NCI-H128 (cell line): ENCODE results near the gene ENTPD5.

Experiments used
- DNase-seq: peaks from one replicate; lab custom pipeline; 2025; ENCODE audit not compliant: unreplicated experiment; lab: John Stamatoyannopoulos, UW

ENTPD5 gene, protein sequence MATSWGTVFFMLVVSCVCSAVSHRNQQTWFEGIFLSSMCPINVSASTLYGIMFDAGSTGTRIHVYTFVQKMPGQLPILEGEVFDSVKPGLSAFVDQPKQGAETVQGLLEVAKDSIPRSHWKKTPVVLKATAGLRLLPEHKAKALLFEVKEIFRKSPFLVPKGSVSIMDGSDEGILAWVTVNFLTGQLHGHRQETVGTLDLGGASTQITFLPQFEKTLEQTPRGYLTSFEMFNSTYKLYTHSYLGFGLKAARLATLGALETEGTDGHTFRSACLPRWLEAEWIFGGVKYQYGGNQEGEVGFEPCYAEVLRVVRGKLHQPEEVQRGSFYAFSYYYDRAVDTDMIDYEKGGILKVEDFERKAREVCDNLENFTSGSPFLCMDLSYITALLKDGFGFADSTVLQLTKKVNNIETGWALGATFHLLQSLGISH

DNA sequence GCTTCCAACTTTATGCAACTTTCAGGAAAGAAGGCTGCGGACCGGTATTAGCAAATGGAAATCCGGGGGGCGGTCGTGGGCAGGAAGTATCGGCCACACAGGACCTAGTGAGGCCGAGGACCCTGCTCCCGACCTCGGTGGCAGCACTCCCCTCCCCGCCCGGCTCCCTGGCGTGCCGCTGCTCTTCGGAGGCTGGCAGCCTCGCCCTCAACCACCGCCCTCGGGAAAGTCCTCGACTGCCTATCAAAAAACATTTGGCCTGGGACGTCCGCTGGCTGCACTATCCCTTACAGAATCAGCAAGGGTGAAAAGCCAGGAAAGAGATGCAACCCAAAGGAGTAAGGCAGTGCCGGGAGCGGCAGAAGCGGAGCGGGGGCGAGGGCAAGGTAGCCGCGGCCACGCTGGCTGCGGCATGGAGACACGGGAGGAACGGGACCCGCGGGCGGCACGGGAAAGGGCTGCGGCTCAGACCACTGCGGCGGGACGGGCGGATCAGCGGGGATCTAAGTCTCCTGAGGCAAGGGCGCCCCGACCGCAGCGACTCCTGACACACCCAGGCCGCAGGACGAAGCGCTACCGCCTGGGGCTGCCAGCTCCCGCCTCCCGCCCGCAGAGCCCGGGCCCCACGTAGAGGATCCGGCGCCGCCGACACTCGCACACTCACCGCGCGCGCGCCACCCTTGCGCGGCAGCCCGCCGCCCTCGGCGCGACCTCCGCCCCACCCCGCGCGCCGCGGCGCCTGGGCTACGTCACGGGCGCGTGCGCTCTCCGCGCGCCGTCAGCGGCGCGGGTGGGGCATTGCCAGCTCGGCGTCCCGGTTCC is at the start of gene ENTPD5, which contains the start of gene BBOF1:
ENTPD5 (minus strand) TSS at position 703 of the 822 bp plus-strand sequence. CDS start 31,186 bp downstream, outside the sequence.
BBOF1 (plus strand) TSS at position 764 of the 822 bp plus-strand sequence. CDS start 130 bp downstream, outside the sequence.
- peak; percentile 43 for DNase-seq

DNA sequence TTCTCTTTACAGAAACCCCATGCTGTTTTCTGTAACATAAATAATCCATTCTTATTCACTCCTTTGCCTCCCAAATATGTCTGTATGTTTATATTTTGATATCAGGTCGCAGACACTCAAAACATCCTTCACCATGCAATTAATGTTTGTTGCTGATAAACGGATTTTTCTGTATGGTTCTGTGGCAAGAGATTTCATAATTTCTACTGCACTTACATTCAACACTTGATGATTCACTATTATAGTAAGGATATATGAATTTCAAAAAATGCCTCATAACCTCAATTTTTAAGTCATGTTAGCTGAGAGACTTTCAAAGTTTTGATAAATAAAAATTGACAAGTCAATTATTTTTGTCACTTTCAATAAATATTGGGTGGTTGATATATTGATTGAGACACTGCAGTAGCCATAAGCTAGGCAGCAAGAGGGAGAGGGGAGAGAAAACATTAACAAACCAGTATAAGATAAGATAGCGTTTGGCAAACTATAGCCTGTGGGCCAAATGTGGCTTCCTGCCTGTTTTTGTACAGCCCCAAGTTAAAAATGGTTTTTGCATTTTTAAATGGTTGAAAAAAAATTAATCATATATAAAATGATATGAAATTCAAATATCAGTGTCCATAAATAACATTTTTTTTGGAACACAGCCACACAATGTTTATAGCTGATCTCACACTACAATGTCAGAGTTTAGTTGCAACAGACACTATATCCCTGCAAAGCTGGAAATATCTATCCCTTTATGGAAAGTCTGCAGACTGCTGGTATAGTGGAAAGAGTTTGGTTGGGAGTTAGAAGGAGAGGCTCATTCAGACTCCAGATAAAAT is 46.9 kb upstream of the ENTPD5 start:
- DNase-seq: no peak

DNA sequence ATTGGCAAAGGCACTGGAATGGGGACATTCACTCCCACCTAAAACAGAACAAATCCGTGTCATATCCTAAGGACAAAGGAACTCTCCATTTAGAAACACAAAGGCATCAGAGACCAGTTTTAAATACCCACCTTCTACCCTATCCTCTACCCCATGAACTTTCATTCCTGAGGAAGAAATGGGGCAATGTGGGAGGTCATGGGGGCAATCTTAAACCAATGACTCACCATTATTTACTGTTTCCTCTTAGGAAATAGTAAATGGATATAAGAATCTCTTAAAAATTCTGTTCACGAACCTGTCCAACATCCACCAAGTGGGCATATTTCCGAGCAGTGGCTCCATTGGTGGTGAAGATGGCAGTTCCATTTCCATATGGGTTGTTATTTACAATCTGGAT is 45.8 kb upstream of the ENTPD5 start:
- no peak for DNase-seq

DNA sequence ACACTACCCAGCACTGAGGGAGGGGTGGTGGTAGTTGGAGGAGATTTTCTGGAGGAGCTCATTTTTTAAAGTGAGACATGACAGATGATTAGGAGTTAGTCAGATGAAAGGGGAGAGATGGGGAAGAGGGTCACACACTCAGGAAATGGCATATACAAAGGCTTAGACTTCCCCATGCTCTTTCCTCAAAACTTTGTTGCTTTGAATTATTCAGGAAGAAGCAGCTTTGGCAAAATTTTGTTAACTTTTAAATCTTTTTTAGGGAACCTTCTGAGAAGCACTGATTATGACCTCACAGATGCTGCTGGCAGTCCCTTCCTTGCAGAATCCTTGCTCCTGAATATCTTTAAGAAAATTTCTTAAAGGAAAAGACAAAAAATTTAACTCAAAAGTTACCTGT is 45.3 kb upstream of the ENTPD5 start:
- no peak for DNase-seq

DNA sequence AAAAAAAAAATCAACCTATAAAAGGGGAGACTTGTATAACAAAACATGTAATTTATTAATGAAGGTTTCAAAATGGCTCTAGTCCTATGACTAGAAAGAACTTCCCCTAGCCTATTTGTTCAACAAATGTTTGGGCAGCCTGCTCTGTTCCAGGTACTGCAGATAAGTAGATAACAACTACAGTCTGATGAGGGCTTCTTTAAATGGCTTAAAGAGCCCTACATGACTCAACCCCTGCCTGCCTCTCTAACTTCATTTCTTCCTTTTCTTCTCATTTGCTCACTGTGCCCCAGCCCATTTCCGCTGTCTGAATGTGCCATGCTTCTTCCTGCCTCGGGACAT is 43.7 kb upstream of the ENTPD5 start:
- DNase-seq: no peak

DNA sequence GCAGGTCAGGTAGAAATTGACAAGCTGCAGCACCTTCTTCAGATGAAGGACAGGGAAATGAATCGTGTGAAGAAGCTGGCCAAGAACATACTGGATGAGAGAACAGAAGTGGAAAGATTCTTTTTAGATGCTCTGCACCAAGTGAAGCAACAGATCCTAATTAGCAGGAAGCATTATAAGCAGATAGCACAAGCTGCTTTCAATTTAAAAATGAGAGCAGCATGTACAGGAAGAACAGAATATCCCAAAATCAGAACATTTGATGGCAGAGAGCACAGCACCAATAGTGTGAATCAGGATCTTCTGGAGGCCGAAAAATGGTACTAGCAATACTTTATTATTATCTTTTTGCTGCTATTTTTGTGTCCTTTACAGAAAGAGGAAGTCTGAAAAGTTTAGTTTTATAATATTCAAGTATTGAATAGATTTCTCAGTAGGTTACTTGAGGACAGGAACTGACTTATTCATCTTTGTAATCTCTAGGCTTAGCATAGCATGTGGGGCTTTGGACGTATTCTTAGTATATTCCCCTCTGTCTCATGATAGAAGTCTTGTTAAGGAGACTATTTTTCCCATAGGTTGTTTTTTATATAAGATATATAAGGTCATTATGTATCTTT is 30.9 kb upstream of the ENTPD5 start:
- no peak for DNase-seq

DNA sequence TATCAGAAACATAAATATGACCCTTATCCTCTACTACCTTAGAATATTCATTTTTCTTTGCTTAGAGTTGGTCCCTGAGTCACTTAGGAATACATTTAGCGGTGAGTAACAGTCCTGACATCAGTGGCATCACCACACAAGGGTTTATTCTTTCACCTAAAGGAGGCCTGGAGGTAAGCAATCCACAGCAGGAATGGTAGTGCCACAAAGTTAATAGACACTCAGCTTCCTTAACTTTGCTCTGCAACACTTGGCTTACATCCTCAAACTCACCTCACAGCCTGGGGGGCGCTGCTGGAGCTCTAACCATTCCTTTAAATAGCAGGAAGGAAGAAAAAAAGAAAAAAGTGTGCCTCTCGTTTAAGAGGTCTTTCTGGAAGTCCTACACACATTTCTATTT is 29.2 kb upstream of the ENTPD5 start:
- DNase-seq: no peak

DNA sequence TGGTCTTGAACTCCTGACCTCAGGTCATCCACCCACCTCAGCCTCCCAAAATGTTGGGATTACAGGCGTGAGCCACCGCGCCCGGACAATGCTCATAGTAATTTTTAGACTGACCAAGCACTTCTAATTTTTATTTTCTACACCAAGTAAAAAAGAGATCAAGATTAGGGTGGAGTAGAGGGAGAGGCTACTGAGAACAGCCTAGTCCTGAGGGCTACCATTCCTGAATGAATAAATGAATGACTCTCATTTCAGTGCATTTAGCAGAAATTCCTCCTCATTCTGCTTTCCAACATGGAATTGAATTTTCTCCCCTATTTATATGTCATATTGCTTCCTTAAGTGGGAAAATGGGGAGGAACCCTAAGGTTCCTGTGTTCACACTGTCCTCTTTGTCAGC is 26.4 kb upstream of the ENTPD5 start:
- no peak for DNase-seq

DNA sequence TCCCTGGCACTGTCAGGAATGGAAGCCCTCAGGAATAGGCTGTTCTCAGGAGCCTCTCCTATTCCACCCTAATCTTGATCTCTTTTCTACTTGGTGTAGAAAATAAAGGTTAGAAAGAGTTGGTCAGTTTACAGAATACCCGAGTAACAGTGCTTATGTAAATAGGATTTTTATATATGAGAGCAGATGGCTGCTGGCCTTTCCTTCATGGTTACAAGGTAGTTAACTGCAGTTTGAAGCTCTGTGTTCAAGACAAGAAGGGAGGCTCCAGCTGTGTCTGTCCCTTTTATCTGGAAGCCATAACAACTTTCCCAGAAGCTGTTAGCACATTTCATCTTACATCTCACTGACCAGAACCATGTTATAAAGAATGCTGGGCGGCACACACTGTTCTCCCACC is 23.2 kb upstream of the ENTPD5 start:
- no peak for DNase-seq

DNA sequence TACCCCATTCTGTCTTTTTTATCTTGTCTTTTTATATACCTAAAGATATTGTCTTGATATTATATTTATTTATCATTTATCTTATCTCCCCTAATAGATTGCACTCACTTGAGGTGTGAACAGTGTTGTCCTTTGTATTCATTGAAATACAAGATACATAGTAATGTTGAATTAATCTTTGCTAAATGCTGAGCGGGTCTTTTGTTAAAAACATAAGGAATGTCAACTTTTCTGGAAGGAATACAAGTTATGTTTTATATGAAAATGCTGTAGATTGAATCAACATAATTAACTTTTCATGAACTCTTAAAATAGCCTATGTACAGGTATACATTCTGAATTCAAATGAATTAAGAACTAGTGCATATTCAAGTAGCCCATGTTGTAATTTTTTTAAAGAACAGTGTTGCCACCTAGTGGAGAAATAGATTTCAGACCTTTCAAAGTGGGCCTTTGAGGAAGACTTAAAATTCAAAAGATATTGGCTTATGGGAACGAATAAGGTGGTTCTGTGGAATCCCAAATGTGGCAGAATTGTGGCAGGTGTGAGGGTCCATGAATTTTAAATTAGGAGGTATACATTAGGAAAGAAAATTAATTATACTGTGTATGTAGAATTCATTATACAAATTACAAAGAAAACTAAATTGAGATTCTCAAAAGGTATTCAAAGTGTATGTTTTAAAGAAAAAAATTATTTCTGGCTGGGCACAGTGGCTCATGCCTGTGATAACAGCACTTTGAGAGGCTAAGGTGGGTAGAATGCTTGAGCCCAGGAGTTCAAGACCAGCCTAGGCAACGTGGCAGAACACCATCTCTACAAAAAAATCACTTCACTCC is 19.2 kb upstream of the ENTPD5 start:
- peak; percentile 41 for DNase-seq

DNA sequence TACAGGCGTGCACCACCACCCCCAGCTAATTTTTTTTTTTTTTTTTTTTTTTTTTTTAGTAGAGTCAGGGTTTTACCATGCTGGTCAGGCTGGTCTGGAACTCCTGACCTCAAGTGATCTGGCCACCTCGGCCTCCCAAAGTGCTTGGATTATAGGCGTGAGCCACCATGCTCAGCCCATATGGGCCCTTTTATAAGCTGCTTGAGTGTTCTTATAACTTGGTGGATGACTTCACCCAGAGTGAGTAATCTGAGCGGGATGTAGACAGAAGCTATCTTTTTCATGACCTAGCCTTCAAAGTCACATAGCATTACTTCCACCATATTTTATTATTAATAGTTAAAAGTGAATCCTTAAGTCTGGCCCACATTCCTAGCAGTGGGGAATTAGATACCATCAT is 16.5 kb upstream of the ENTPD5 start:
- DNase-seq: no peak

DNA sequence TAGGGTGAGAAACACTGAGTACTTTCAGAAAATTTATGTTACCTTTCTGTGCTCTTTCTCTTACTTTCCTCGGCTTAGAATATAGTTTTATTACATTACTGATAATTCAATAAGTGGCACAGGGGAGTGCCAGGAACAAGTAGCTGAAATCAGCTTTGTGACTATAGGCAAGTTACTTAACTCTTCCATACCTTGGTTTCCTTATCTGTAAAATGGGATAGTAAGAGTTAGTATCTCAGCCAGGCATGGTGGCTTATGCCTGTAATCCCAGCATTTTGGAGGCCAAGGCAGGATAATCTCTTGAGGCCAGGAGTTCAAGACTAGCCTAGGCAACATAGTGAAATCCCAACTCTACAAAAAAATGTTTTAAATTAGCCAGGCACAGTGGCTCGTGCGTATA is 15.5 kb upstream of the ENTPD5 start:
- no peak for DNase-seq

DNA sequence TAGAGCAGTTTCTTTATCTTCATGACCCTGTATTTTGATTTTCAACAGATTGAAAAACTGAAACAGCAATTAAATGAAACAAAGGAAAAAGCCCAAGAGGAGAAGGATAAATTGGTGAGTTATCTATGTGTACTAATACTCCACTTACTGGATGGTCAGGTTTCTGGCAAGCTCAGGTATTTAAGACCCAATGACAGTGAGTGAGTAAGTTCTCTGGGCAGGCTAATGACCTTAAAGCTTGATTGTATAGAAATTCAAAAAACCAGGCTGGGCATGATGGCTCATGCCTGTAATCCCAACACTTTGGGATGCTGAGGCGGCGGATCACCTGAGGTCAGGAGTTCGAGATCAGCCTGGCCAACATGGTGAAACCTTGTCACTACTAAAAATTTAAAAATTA is 10.0 kb upstream of the ENTPD5 start:
- DNase-seq: no peak

DNA sequence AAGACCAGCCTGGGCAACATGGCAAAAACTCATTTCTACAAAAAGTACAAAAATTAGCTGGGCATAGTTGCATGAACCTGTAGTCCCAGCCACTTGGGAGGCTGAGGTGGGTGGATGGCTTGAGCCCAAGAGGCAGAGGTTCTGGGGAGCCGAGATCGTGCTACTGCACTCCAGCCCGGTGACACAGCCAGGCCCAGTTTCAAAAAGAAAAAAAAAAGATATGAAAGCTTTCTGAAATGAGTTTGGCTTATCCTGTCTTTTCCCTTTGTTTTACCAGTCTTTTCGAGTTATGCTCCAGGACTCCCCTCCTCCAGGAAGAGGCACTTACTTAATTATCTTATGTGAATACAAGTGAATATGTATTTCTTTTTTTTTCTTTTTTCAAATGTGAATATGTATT is 3.3 kb upstream of the ENTPD5 start:
- no peak for DNase-seq

DNA sequence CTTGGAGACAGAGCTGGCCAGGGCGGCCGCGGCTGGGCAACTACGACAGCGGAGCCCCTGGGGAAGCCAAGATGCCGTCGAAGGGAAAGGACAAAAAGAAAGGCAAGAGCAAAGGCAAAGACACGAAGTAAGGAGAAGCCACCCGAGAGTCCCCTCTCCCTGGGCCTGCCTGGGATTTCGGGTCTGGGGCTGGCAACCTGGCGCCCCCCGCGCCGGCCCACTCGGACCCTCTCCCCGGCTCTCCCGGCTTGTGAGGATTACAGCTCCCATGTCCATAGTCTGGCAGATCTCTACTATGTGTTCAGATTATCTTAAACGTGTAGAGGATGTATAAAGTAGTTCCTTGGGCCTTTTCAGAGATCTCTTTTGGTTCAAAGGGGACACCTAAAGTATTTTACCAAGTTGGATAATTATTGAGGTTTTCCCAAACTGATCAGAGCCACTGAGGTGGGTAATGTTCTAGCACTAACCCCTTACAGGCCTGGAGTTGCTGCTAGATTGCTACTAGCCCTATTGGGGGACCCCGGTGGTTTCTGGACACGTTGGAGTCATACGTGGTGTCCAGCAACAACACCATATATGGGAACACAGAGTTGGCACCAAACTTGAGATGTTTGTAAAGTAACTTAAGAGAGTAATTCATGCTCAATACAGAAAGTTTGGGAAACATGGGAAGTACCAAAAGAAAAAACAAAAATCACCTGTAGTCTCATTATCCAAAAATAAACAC is 485 bp upstream of the ENTPD5 start:
- DNase-seq: no peak

DNA sequence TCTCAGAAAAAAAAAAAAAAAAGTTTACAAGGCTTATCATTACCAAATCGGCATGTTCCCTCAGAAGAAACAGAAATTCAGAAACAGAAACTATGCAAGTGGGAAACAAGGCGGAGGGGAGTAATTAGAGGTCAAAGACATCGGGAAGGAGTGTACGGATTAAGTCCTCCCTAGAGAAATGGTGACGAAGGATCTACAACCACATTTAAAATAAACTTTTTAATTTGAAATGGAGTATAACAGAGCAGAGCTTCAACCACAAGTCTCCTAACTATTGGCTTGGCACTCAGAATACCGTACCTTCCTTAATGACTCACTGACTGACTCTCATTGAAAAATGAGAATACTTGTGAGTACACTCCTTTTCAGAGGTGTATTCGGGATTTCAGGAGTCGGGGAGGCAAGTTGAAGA is 908 bp downstream of the ENTPD5 start:
- DNase-seq: no peak

DNA sequence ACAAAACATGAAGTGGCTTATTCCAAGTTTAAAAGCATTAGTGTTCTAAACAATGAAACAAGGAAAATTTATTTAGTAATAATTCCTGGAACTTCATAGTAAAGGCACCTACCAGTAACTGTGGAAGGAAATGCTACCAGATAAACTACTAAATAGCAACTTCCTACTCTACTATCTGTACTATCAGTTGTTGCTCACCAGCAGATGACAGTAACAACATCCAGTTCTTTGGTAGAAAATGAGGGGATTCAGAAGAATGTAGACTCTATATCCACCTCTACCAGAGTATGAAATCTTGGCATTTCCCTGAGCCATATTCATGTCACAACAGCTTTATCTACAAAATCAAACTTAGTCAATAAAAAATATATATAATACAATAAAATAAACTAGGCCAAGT is 3.1 kb downstream of the ENTPD5 start:
- DNase-seq: no peak

DNA sequence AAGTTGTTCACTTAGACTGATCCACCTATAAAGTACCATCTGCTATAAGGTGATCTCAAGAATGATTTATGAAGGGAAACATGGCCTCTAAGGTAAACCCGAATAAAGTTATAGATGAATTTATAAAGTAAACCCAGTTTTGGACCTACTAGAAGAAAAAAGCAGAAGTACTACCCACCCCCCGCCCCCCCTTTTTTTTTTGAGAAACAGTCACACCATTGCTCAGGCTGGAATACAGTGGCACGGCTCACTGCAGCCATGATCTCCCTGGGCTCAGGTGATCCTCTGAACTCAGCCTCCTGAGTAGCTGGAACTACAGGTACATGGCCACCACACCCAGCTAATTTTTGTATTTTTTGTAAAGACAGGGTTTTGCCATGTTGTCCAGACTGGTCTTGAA is 3.9 kb downstream of the ENTPD5 start:
- DNase-seq: no peak

DNA sequence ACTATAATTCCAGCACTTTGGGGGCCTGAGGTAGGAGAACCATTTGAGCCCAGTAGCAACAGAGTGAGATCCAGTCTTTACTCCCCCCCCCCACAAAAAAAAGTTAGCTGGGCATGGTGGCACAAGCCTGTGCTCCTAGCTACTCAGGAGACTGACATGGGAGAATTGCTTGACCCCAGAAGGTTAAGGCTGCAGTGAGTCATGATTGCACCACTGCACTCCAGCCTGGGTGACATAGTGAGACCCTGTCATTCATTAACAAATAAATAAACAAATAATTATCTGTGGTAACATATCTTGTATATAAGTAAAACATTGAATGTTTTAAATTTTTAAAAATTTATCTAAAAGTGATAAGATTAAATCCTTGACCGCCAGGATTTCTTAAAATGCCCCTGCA is 4.8 kb downstream of the ENTPD5 start:
- DNase-seq: no peak
